ENCODE results near the gene GNG11. TPM values are rescaled to one million over a fixed set of nuclear protein-coding genes. Genes with fewer than 3 reads are reported as not detected.

Gene GNG11
- total and polyA plus RNA-seq, 10 of the 15 experiments (the other 5 are each of a cell fraction or from before 2014, with no cell fraction given): 0.15 to 2.4 (median 0.84) TPM

DNA sequence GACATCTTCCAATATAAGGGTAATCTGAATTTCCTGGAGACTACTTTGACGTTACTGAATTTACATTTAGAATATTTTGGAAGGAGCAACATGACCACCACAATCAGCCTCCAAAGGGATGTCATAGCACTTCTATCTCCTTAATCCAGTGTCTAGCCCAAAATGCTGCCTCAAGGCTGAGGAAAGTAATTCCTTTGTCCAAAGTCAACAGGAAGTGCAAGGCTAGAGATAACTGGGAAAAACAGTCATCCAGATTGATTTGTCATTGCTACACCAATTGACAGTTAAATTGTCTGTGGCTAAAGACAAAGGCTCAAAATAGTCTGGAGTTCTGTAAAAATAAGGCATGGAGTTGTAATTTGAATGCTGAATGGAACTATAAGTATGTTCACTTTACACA, 27.1 kb upstream of the GNG11 start:
- POLR2A ChIA-PET: no interaction called here
- no TSS peak for BruUV-seq (replicated peaks)
- WGBS (ENCODE audit: insufficient coverage, insufficient replicate concordance, low lambda C conversion rate, missing lambda C conversion rate): 0% methylated on average over 1 of the region's 1 CpG
- SMC1A ChIA-PET (ENCODE audit: uncharacterized antibody, unreplicated experiment): no interaction called here
- Histone ChIP-seq H3K36me3 (ENCODE audit: control insufficient read depth in 2 of 2, insufficient read depth in 2 of 2, low read length in 1 of 2) (no peaks in the 10 kb centered on the region), H2AFZ (ENCODE audit: control insufficient read depth, low read depth, low read length) (no peak overlapping the region), H3K27me3 (replicated peaks in 1 of 2; ENCODE audit: control insufficient read depth in 2 of 2, insufficient read depth in 2 of 2, low read length in 1 of 2) (peaks cover 0 to 12% of the 10 kb centered on the region in 2 experiments; a peak in 3 of 4 replicates), H4K20me1 (ENCODE audit: control insufficient read depth, insufficient read depth) (no peaks in the 10 kb centered on the region), H3K27ac (ENCODE audit: control insufficient read depth, insufficient read depth) (no peak overlapping the region), H3K4me2 (ENCODE audit: control insufficient read depth, insufficient read depth) (no peak overlapping the region), H3K4me3 (no peak overlapping the region), H3K9ac (ENCODE audit: control insufficient read depth, insufficient read depth, low read length) (no peak overlapping the region), H3K4me1 (ENCODE audit: control insufficient read depth, insufficient read depth, low read length) (no peaks in the 10 kb centered on the region), H3K79me2 (ENCODE audit: control insufficient read depth, insufficient read depth, low read length) (no peaks in the 10 kb centered on the region), H3K9me3 (replicated peaks; ENCODE audit: control insufficient read depth, insufficient read depth, low read length) (no peaks in the 10 kb centered on the region)
- no peak for ATAC-seq
- intact Hi-C loops (cut with micrococcal nuclease; ENCODE audit: unreplicated experiment): no loop called here
- DNase-seq (ENCODE audit: low read depth, low spot score): no peak
- CTCF ChIA-PET: interaction anchor here (0.6 kb wide), 1 partner anchor 8 kb away, joined by 3 read pairs; no protein-coding TSS in a partner anchor
- TF ChIP-seq CHD1 (IDR thresholded peaks at IDR 0.05; ENCODE audit: low read depth, low read length): no peak
- TF ChIP-seq MAX (IDR thresholded peaks at IDR 0.05; ENCODE audit: low read depth, low read length): no peak
- no peak for TF ChIP-seq MTA3 (IDR thresholded peaks at IDR 0.05; ENCODE audit: borderline replicate concordance, low read length)
- TF ChIP-seq MTA2 (IDR thresholded peaks at IDR 0.05; ENCODE audit: low read depth): no peak
- no peak for TF ChIP-seq TBL1XR1 (IDR thresholded peaks at IDR 0.05; ENCODE audit: low read depth, low read length)
- TF ChIP-seq FOXM1 (IDR thresholded peaks at IDR 0.05; ENCODE audit: low read depth, low read length): no peak
- no peak for TF ChIP-seq SUPT20H (IDR thresholded peaks at IDR 0.05; ENCODE audit: borderline replicate concordance, control insufficient read depth, low read depth, low read length)
- TF ChIP-seq EED (IDR thresholded peaks at IDR 0.05; ENCODE audit: low read depth): no peak
- no peak for TF ChIP-seq ESRRA (IDR thresholded peaks at IDR 0.05; ENCODE audit: low read length)
- TF ChIP-seq PAX5 (IDR thresholded peaks at IDR 0.05; ENCODE audit: borderline replicate concordance, low read depth, low read length): no peak
- no peak for TF ChIP-seq RB1 (IDR thresholded peaks at IDR 0.05; ENCODE audit: borderline replicate concordance)
- TF ChIP-seq CREM (IDR thresholded peaks at IDR 0.05; ENCODE audit: low read depth): no peak
- TF ChIP-seq IRF3 (IDR thresholded peaks at IDR 0.05): no peak
- TF ChIP-seq, protein P1, sequence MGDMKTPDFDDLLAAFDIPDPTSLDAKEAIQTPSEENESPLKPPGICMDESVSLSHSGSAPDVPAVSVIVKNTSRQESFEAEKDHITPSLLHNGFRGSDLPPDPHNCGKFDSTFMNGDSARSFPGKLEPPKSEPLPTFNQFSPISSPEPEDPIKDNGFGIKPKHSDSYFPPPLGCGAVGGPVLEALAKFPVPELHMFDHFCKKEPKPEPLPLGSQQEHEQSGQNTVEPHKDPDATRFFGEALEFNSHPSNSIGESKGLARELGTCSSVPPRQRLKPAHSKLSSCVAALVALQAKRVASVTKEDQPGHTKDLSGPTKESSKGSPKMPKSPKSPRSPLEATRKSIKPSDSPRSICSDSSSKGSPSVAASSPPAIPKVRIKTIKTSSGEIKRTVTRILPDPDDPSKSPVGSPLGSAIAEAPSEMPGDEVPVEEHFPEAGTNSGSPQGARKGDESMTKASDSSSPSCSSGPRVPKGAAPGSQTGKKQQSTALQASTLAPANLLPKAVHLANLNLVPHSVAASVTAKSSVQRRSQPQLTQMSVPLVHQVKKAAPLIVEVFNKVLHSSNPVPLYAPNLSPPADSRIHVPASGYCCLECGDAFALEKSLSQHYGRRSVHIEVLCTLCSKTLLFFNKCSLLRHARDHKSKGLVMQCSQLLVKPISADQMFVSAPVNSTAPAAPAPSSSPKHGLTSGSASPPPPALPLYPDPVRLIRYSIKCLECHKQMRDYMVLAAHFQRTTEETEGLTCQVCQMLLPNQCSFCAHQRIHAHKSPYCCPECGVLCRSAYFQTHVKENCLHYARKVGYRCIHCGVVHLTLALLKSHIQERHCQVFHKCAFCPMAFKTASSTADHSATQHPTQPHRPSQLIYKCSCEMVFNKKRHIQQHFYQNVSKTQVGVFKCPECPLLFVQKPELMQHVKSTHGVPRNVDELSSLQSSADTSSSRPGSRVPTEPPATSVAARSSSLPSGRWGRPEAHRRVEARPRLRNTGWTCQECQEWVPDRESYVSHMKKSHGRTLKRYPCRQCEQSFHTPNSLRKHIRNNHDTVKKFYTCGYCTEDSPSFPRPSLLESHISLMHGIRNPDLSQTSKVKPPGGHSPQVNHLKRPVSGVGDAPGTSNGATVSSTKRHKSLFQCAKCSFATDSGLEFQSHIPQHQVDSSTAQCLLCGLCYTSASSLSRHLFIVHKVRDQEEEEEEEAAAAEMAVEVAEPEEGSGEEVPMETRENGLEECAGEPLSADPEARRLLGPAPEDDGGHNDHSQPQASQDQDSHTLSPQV (IDR thresholded peaks at IDR 0.05): no peak
- TF ChIP-seq, protein P2, sequence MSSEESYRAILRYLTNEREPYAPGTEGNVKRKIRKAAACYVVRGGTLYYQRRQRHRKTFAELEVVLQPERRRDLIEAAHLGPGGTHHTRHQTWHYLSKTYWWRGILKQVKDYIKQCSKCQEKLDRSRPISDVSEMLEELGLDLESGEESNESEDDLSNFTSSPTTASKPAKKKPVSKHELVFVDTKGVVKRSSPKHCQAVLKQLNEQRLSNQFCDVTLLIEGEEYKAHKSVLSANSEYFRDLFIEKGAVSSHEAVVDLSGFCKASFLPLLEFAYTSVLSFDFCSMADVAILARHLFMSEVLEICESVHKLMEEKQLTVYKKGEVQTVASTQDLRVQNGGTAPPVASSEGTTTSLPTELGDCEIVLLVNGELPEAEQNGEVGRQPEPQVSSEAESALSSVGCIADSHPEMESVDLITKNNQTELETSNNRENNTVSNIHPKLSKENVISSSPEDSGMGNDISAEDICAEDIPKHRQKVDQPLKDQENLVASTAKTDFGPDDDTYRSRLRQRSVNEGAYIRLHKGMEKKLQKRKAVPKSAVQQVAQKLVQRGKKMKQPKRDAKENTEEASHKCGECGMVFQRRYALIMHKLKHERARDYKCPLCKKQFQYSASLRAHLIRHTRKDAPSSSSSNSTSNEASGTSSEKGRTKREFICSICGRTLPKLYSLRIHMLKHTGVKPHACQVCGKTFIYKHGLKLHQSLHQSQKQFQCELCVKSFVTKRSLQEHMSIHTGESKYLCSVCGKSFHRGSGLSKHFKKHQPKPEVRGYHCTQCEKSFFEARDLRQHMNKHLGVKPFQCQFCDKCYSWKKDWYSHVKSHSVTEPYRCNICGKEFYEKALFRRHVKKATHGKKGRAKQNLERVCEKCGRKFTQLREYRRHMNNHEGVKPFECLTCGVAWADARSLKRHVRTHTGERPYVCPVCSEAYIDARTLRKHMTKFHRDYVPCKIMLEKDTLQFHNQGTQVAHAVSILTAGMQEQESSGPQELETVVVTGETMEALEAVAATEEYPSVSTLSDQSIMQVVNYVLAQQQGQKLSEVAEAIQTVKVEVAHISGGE (CRISPR knock-in tag; IDR thresholded peaks at IDR 0.05): no peak
- TF ChIP-seq RFX5 (IDR thresholded peaks at IDR 0.05; ENCODE audit: low read depth, low read length): no peak
- no peak for FAIRE-seq
- in situ Hi-C loops (cut with MboI): no loop called here
- RAD21 ChIA-PET (ENCODE audit: unreplicated experiment): interaction anchor here (1.3 kb wide), 1 partner anchor 11 kb away, joined by 3 read pairs; no protein-coding TSS in a partner anchor

Data from GM12878 (cell line).